ENCODE data around the gene ZNRF2.

DNA sequence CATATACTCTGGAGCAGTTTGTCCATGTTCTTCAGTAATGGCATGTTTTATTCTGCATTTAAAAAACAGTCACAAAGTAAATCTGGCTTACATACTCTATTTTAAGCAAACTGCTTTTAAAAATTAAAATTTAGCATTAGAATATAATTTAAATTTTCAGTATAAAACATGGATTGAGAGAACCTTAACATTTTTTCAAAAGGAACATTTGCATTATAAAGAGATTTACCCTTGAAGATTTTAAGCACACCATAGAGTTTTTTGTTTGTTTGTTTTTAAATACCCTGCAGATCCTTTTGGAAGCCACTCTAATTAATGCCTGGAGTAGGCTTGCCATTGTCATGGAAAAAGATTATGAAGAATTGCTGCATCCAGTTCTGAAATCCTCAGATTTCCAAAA, 70.4 kb downstream of the ZNRF2 start:
- TF ChIP-seq, protein P1, sequence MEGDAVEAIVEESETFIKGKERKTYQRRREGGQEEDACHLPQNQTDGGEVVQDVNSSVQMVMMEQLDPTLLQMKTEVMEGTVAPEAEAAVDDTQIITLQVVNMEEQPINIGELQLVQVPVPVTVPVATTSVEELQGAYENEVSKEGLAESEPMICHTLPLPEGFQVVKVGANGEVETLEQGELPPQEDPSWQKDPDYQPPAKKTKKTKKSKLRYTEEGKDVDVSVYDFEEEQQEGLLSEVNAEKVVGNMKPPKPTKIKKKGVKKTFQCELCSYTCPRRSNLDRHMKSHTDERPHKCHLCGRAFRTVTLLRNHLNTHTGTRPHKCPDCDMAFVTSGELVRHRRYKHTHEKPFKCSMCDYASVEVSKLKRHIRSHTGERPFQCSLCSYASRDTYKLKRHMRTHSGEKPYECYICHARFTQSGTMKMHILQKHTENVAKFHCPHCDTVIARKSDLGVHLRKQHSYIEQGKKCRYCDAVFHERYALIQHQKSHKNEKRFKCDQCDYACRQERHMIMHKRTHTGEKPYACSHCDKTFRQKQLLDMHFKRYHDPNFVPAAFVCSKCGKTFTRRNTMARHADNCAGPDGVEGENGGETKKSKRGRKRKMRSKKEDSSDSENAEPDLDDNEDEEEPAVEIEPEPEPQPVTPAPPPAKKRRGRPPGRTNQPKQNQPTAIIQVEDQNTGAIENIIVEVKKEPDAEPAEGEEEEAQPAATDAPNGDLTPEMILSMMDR (IDR thresholded peaks at IDR 0.05) = no peak
- no peak for TF ChIP-seq POLR2AphosphoS5 (IDR thresholded peaks at IDR 0.05)
- no peak for TF ChIP-seq EP300 (IDR thresholded peaks at IDR 0.05)
- TF ChIP-seq POLR2A (IDR thresholded peaks at IDR 0.05) = no peak
